MCF 10A (cell line): ENCODE data around the gene DOLK. TPM values are rescaled to one million over a fixed set of nuclear protein-coding genes. Genes with fewer than 3 reads are reported as not detected.

Source experiments
- BruUV-seq: library from RNA; stranded (reverse); fragments of 400-500 nt; replicated peaks from 2 replicates; lab custom pipeline; 2021; lab: Mats Ljungman, UMichigan
- CTCF ChIA-PET: fragments of 300-600 bp; sonication (Branson Sonifier 250); formaldehyde crosslinking; extraction: SDS; loops from one replicate; lab custom pipeline; 2021; ENCODE audit warnings: antibody characterized with exemption, inconsistent platforms; lab: Yijun Ruan, JAX
- POLR2A ChIA-PET: fragments of 300-600, 350-650 bp; sonication (Branson Sonifier 250); formaldehyde crosslinking; extraction: SDS; loops from one replicate; lab custom pipeline; 2020; ENCODE audit warnings: antibody characterized with exemption, inconsistent platforms; lab: Yijun Ruan, JAX
- DNase-seq: peaks from one replicate; pipeline ENCODE4 v3.0.0-alpha.2; 2018; ENCODE audit not compliant: unreplicated experiment
- H3K27ac Mint-ChIP-seq: one replicate; pipeline ENCODE4 v1.8.0; 2022; ENCODE audit warnings: mild to moderate bottlenecking, low read depth, mixed read lengths; ENCODE audit not compliant: unreplicated experiment
- H3K27me3 Mint-ChIP-seq: one replicate; pipeline ENCODE4 v1.8.0; 2022; ENCODE audit warnings: mixed read lengths; ENCODE audit not compliant: insufficient read depth, unreplicated experiment
- H3K36me3 Mint-ChIP-seq: one replicate; pipeline ENCODE4 v1.8.0; 2022; ENCODE audit warnings: mild to moderate bottlenecking, moderate library complexity, mixed read lengths; ENCODE audit not compliant: insufficient read depth, unreplicated experiment
- H3K4me1 Mint-ChIP-seq: one replicate; pipeline ENCODE4 v1.8.0; 2022; ENCODE audit warnings: mixed read lengths; ENCODE audit not compliant: insufficient read depth, unreplicated experiment
- H3K4me3 Mint-ChIP-seq: one replicate; pipeline ENCODE4 v1.8.0; 2022; ENCODE audit warnings: mild to moderate bottlenecking, moderate library complexity, mixed read lengths; ENCODE audit not compliant: unreplicated experiment
- H3K9me3 Mint-ChIP-seq: one replicate; pipeline ENCODE4 v1.8.0; 2022; ENCODE audit warnings: mixed read lengths; ENCODE audit not compliant: unreplicated experiment
- intact Hi-C: fragments of 100-400 bp; cut with micrococcal nuclease; formaldehyde crosslinking; loops from 2 replicates; pipeline ENCODE4 v1.14.1; 2022
- total RNA-seq: library from RNA; stranded (reverse); gene quantifications from 2 replicates; pipeline ENCODE4 v1.2.3, GENCODE V29; 2022
- TF ChIP-seq, protein P1 (sequence below): fragments of 200-600 bp; IDR thresholded peaks from one replicate; pipeline ENCODE4 v1.8.0; 2022; ENCODE audit warnings: antibody characterized with exemption, mild to moderate bottlenecking; ENCODE audit not compliant: unreplicated experiment

Gene DOLK
- total RNA-seq, 1 experiment from 2014 or later, result 12.0 TPM

- H3K4me1 Mint-ChIP-seq, result peaks cover 32% of the 10 kb centered on the region
- TF ChIP-seq, protein P1, sequence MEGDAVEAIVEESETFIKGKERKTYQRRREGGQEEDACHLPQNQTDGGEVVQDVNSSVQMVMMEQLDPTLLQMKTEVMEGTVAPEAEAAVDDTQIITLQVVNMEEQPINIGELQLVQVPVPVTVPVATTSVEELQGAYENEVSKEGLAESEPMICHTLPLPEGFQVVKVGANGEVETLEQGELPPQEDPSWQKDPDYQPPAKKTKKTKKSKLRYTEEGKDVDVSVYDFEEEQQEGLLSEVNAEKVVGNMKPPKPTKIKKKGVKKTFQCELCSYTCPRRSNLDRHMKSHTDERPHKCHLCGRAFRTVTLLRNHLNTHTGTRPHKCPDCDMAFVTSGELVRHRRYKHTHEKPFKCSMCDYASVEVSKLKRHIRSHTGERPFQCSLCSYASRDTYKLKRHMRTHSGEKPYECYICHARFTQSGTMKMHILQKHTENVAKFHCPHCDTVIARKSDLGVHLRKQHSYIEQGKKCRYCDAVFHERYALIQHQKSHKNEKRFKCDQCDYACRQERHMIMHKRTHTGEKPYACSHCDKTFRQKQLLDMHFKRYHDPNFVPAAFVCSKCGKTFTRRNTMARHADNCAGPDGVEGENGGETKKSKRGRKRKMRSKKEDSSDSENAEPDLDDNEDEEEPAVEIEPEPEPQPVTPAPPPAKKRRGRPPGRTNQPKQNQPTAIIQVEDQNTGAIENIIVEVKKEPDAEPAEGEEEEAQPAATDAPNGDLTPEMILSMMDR, result no peak
- no peaks in the 10 kb centered on the region for H3K27me3 Mint-ChIP-seq
- peak overlapping the region; percentile 91 for H3K27ac Mint-ChIP-seq
- ChIA-PET CTCF (interaction anchor here (0.6 to 1.6 kb wide), 5 partner anchors 9 to 67 kb away, joined by 3 to 9 read pairs (median 6); no protein-coding TSS in a partner anchor), POLR2A (interaction anchor here (0.6 to 2.3 kb wide), 6 partner anchors 9 to 704 kb away, joined by 3 to 16 read pairs (median 4); partner anchors contain the start of genes C9orf50 and SPOUT1)
- peaks cover 35% of the 10 kb centered on the region for H3K36me3 Mint-ChIP-seq
- peak overlapping the region; percentile 58 for H3K4me3 Mint-ChIP-seq
- intact Hi-C loops, result no loop called here
- BruUV-seq, result TSS peak; percentile 38
- H3K9me3 Mint-ChIP-seq, result no peaks in the 10 kb centered on the region
- DNase-seq, result peak; percentile 95
These were observed 30.1 kb downstream of the DOLK start for GRCh38 chr9:128917151-128917849.

DNA sequence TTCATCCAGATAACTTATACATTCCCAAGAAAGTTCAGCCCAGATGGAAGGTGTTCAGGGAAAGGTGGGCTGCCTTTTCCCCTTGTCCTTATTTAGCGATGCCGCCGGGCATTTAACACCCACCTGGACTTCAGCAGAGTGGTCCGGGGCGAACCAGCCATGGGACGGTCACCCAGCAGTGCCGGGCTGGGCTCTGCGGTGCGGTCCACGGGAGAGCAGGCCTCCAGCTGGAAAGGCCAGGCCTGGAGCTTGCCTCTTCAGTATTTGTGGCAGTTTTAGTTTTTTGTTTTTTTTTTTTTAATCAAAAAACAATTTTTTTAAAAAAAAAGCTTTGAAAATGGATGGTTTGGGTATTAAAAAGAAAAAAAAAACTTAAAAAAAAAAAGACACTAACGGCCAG lies 30.7 kb downstream of the DOLK start:
- intact Hi-C loops, result no loop called here
- CTCF ChIA-PET, result interaction anchor here (0.6 to 1.6 kb wide), 6 partner anchors 8 to 67 kb away, joined by 3 to 9 read pairs (median 6); no protein-coding TSS in a partner anchor
- H3K4me1 Mint-ChIP-seq, result peaks cover 38% of the 10 kb centered on the region
- DNase-seq, result no peak
- peak overlapping the region; percentile 91 for H3K27ac Mint-ChIP-seq
- H3K4me3 Mint-ChIP-seq, result peak overlapping the region; percentile 58
- peaks cover 35% of the 10 kb centered on the region for H3K36me3 Mint-ChIP-seq
- BruUV-seq, result no TSS peak
- POLR2A ChIA-PET, result interaction anchor here (0.6 to 2.3 kb wide), 6 partner anchors 8 to 87 kb away, joined by 3 to 16 read pairs (median 4); partner anchors contain the start of gene SPOUT1
- no peaks in the 10 kb centered on the region for H3K9me3 Mint-ChIP-seq
- H3K27me3 Mint-ChIP-seq, result no peaks in the 10 kb centered on the region
- TF ChIP-seq, protein P1, result no peak

- peak overlapping the region; percentile 91 for H3K27ac Mint-ChIP-seq
- intact Hi-C loops, result no loop called here
- no TSS peak for BruUV-seq
- no peaks in the 10 kb centered on the region for H3K27me3 Mint-ChIP-seq
- ChIA-PET CTCF (interaction anchor here (0.6 to 1.6 kb wide), 8 partner anchors 8 to 66 kb away, joined by 3 to 9 read pairs (median 4); no protein-coding TSS in a partner anchor), POLR2A (interaction anchor here (0.7 to 2.3 kb wide), 6 partner anchors 8 to 54 kb away, joined by 3 to 16 read pairs (median 4); no protein-coding TSS in a partner anchor)
- peak; percentile 48 for DNase-seq
- peaks cover 41% of the 10 kb centered on the region for H3K4me1 Mint-ChIP-seq
- TF ChIP-seq, protein P1, result no peak
- no peaks in the 10 kb centered on the region for H3K9me3 Mint-ChIP-seq
- H3K36me3 Mint-ChIP-seq, result peaks cover 35% of the 10 kb centered on the region
- no peak overlapping the region for H3K4me3 Mint-ChIP-seq
These were observed 31.2 kb downstream of the DOLK start for GRCh38 chr9:128916204-128916603.
